Gastrocnemius medialis (tissue), 4 donors: ENCODE results near the gene PTPN21.

Experiments used
- POLR2A ChIP-seq, 2 donors: fragments of 450-650 bp; IDR thresholded peaks; one replicate each; pipeline ENCODE4 v1.6.1; 2017; ENCODE audit warnings: antibody characterized with exemption in 2 of 2, mild to moderate bottlenecking in 2 of 2, moderate library complexity in 2 of 2
- TF ChIP-seq, protein P1 (sequence below), 5 experiments: fragments of 450-650 bp in 3 of 5; fragments of 200-600 bp in 2 of 5; sonication (generic) in 2 of 5; IDR thresholded peaks in 4 of 5; conservative IDR thresholded peaks in 1 of 5; 1 replicate in 4 of 5; 2 replicates in 1 of 5; pipeline ENCODE4 v1.5.1; 2016 to 2019; ENCODE audit warnings: antibody characterized with exemption in 5 of 5, mild to moderate bottlenecking in 3 of 5, moderate library complexity in 3 of 5

- TF ChIP-seq, protein P1, sequence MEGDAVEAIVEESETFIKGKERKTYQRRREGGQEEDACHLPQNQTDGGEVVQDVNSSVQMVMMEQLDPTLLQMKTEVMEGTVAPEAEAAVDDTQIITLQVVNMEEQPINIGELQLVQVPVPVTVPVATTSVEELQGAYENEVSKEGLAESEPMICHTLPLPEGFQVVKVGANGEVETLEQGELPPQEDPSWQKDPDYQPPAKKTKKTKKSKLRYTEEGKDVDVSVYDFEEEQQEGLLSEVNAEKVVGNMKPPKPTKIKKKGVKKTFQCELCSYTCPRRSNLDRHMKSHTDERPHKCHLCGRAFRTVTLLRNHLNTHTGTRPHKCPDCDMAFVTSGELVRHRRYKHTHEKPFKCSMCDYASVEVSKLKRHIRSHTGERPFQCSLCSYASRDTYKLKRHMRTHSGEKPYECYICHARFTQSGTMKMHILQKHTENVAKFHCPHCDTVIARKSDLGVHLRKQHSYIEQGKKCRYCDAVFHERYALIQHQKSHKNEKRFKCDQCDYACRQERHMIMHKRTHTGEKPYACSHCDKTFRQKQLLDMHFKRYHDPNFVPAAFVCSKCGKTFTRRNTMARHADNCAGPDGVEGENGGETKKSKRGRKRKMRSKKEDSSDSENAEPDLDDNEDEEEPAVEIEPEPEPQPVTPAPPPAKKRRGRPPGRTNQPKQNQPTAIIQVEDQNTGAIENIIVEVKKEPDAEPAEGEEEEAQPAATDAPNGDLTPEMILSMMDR (IDR thresholded peaks at IDR 0.05 in 4 of 5, conservative IDR thresholded peaks at IDR 0.05 in 1 of 5), result no peak
- TF ChIP-seq POLR2A (IDR thresholded peaks at IDR 0.05), result no peak
Measured at GRCh38 chr14:88468406-88468805, 86.4 kb downstream of the PTPN21 start.
